Posterior cingulate gyrus (tissue), 11 donors: Measurements from ENCODE around the gene LDLRAD4.
"Not testable (repeated sequence)": the region's sequence is repeated elsewhere in the genome, so short reads cannot be mapped to it uniquely, and the experiment has no call there.

ENCODE experiments used
- DNase-seq, 10 donors: peaks; one replicate each; pipeline versions ENCODE4 v3.0.0 to v3.0.0-alpha.2; 2020 to 2021; ENCODE audit warnings: mixed read lengths in 3 of 10
- intact Hi-C: fragments of 100-400 bp; cut with DNase I; formaldehyde crosslinking; loops from one replicate; pipeline ENCODE4 v1.15.1; 2023

Gene LDLRAD4

DNA sequence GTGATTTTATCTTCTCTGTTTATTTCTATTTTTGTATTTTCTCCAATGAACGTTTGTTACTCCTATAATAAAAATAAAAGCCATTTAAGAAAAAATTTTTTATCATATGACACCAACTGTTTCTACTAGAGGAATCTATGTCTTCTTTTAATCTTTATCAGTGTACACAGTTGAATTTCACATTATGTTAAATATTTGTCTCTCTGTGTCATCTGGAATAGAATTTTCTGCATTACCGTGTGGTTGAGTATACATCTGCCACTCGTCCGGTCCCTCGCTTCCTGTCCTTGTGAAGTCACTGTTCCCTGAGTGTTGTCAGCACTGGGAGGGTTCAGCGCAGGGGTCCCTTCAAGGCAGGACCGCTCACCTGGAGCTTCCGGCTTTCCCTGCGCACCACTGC is 99.2 kb downstream of the LDLRAD4 start:
- intact Hi-C loops = no loop called here
- no peak for DNase-seq

DNA sequence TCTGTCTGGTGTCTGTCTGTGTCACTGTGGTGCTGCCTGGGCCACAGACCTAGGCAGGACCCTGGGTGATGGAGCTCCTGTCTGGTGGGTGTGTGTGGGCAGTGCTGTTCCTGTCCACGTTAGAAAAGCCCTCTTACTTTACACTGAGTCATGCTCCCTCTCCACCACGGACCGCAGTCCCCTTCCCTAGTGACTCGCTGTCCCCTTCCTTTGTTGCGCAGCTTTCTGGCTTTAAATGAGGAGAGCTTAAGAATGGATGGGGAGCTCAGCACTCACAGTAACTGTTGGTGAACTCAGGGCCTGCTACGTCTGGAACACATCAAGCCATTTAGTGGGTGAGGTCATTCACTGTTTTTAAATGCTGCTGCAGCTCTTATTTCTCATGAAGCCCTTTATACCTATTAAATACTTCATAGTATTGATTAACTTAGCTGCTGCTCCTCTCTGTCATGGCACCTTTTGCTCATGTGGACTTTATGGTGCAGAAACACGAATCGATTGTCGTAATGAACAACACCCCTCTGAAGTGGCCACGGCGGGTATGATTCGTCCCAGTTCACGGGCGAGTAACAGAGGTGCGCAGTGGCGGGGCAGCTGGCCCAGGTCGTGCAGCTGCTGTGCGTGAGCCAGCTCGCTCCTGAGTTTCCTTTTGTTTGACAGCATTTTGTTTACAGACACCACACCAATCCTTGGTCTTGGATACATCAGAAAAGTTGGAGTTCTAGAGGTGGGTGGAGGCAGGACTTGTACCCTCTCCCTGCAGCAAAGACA is 100.4 kb downstream of the LDLRAD4 start:
- DNase-seq = no peak
- intact Hi-C loops = no loop called here

DNA sequence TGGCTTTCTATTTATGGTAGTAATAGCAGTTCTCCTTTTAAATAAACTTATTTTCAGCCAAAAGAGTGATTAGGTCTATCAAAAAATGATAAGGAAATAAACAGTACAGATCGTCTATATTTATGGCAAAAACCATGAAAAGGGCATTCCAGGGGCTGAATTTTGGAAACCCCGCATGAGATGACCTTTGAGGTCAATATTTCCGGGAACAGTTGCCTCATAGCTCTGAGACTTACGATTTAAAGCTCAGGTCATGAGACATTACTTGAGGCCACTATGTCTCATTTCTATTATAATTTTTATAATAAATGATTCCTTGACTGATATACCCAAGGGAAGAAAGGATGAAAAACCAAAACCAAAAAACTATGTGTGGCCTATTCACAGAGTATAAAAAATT is 101.1 kb downstream of the LDLRAD4 start:
- intact Hi-C loops = no loop called here
- no peak for DNase-seq

DNA sequence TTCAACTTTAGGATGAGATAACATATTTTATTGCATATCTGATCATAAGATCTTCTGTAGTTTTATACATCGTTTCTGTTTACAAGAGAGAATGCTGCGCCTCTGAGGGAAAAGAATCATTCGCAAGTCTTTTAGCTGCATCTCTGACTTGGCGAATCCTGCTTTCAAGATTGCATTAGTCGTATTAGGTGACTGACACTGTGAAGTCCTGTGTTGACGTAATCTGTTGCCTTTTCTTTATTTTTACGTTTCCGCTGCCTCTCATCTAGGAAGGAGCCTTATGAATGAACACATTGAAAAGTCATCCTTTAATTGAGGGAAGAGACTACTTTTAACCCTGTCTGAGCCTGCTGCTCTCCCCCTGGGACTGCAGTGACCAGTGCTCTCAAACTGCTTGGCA is 101.5 kb downstream of the LDLRAD4 start:
- intact Hi-C loops = no loop called here
- DNase-seq = no peak

DNA sequence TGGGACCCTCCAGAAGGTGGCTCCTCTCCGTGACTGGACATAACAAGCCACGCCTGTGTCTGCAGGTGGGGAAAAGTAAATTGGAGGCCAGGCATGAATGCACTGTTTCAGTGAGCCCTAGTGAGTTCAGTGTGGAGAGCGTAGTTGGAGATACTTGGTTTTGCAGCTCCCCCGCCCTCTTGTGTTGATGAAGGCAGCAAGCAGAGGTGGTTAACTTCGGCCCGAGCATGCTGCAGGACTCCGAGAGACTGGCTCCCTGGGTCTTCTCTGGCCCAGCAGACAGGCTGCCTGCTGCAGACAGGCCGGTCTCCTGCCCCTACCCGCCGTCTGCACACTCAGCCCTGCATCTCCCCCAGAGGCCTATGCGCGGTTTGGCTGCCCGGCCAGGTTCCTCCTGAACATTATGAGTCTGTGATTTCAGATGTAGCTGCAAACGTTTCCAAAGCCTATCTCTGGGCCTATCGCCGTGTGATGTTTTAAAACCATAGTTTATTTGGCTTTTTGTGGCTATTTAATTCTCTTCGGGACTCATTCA is 102.4 kb downstream of the LDLRAD4 start:
- DNase-seq = no peak
- intact Hi-C loops = no loop called here

DNA sequence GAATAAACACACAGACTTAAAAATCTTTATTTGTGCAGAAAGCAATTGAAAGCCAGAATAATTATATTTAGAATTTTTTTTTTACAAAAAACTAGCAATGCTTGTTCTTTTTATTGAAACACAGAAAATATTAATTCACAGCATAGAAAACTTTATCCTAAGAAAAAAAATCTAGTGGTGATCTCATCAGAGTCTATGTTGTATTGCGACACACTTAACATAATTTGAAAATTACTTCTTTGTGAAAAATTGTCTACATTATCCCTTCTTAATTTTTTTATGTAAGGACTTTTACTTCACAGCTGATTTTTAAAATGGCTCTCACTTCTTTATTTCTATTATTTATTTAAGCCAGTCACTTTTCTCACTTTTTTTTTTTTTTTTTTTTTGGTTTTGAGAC is 103.4 kb downstream of the LDLRAD4 start:
- no peak for DNase-seq
- intact Hi-C loops = no loop called here

DNA sequence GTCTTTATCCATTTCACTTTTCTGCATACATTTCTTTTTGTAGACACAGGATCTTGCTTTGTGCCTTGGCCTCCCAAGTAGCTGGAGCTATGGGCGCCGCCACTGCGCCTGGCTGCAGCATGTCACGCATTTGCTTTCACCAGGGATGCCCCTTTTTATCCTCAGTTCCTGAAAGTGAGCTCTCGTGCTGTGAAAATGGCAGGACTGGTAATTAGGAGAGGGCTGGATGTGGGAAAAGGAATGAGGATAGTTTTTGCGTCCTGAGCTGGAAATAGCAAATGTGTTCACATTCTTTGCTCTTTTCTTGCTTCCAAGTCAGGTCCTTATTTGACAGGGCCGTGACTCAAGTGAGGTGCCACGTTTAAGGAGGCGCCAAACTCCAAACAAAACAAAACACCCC is 104.6 kb downstream of the LDLRAD4 start:
- DNase-seq = no peak
- intact Hi-C loops = no loop called here

DNA sequence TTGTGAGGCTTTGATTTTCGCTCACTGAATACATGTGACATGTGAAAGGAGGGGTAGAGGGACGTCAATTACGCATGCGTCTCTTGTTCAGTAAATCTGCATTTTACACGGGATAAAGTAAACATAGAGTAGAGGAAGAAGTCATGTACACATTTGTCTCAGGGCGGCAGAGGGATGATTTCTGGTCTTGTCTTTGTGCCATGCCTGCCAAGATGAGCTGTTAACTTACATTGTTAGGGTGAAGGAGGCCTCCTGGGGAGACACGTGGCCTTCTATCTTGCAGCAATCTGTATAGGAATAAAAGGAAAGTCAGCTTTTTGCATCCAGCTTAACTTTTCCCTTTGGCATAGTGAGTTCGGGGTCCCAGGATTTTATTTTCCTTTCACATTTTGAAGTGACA is 106.3 kb downstream of the LDLRAD4 start:
- intact Hi-C loops = no loop called here
- DNase-seq = no peak

DNA sequence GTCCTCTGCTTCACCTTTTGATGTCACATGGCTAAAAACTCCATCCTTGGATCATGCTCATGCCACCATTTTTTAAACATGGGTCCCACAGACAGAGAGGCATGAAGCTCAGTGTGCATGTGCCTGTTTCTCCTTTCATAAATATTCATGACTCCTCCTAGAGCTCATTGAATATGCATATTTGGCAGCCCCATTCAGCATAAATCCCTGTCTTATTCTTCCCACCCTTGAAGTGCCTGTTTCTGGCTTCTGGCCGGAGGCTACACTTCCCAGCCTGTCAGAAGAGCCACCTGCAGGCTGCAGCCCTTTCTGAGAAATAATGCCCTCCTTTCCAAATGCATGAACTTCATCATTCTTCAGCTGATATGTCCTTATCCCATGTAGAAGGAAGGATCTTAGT is 109.7 kb downstream of the LDLRAD4 start:
- intact Hi-C loops = no loop called here
- DNase-seq = no peak

DNA sequence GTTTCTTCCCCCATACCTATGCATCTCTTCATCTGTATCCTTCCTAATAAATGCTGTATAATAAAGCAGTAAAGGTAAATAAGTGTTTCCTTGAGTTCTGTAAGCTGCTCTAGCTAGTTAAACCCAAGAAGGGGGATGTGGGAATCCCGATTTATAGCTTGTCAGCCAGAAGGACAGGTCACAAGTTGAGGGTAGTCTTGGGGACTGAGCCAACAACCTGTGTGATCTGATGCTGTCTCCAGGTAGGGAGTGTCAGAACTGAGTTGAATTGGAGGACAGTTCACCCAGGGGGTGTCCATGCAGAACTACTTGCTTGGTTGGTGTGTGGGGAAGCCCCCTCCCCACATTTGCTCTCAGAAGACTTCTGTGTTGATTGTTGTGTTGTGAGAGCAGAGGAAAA is 112.4 kb downstream of the LDLRAD4 start:
- intact Hi-C loops = no loop called here
- DNase-seq = no peak

DNA sequence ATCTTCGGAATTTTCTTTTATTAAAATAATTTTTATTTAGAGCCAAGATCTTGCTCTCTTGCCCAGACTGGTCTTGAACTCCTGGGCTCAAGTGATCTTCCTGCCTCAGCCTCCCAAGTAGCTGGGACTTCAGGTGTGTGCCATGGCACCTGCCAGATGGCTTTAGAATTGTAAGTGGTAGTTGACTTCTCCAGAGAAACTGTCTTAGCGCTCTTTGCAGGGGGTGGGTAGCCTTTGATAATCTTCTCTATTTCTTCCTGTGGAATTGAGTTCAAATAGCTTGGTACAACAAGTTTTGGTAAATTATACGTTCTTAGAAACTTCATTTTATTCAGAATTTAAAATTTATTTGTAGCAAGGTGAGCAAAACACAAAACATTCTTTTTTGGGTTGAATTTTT is 113.3 kb downstream of the LDLRAD4 start:
- no peak for DNase-seq
- intact Hi-C loops = no loop called here

DNA sequence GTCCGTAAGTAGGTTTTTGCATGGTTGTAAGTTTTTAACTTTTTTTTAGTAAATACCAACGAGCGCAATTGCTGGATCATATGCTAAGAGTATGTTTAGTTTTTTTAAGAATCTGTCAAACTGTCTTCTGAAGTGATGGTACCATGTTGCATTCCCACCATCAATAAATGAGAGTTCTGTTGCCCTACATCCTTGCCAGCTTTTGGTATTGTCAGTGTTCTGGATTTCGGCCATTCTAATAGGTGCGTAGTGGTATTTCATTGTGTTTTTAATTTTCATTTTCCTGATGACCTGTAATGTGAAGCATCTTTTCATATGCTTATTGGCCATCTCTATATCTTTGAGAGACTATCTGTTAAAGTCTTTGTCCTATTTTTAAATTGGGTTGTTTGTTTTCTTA is 114.3 kb downstream of the LDLRAD4 start:
- intact Hi-C loops = no loop called here
- DNase-seq = no peak

DNA sequence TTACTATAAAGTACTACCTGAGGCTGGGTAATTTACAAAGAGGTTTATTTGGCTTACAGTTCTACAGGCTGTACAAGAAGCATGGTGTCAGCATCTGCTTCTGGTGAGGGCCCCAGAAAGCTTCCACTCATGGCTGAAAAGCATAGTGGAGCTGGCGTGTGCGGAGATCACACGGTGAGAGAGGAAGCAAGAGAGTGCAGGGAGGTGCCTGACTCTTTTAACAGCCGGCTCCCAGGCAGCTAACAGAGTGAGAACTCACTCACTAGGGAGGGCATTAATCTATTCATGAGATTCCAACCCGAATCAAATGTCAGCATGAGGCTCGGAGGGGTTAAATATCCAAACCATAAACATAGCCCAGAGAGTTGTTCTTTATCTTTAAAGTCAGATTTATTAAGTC is 117.3 kb downstream of the LDLRAD4 start:
- DNase-seq = no peak
- intact Hi-C loops = no loop called here

DNA sequence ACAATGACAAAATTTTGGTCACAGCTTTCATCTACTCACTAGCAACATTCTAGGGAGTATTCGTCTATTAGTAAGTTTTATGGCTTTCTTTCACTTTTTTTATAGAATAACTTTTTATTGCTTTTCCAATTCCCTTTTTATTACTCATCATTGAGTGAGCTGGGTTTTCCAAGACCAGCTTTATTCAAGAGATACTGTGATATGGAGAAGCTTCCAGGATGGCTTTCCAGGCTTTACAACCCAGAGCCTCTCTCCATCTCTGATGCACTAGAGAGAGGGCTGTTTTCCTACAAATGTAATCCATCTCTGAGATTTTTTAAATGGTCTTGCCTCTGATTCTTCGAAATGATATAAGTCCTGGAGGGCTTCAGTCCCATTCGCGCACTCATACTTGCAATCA is 118.3 kb downstream of the LDLRAD4 start:
- intact Hi-C loops = no loop called here
- no peak for DNase-seq

DNA sequence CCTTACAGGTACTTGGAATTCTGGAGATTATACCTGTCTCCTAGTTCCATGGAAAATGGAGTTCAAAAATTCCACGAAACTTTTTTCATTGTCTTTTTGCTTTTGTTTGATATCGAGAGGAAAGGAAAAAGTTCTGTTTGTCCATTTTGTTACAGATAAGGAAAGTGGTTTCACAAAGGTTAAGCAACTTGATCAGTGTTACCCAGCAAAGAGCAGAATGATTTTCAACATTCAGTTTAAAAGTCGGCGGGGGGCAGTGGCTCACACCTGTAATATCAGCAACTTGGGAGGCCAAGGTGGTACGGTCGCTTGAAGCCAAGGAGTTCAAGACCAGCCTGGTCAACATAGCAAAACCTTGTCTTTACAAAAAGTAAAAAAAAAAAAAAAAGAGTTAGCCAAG is 118.8 kb downstream of the LDLRAD4 start:
- DNase-seq = no peak
- intact Hi-C loops = no loop called here

DNA sequence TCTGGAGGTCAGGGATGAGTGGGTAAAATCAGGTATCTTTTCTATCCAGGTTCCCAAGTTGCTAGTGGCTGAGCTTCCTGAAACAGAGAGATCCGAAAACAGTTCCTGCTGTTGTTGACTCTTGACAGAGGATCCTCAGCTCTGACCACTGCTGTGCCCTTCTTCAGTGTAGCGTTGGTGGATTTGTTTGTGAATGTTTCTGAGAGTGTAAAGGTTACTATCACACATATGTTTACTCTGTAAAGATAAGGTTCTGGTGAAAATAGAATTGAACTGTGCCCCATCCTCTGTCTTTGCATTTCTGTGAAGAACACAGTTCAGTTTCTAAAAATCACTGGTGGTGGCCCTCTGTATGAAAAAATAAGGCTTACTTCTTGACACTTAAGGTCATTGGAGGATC is 119.8 kb downstream of the LDLRAD4 start:
- DNase-seq = no peak
- intact Hi-C loops = no loop called here

DNA sequence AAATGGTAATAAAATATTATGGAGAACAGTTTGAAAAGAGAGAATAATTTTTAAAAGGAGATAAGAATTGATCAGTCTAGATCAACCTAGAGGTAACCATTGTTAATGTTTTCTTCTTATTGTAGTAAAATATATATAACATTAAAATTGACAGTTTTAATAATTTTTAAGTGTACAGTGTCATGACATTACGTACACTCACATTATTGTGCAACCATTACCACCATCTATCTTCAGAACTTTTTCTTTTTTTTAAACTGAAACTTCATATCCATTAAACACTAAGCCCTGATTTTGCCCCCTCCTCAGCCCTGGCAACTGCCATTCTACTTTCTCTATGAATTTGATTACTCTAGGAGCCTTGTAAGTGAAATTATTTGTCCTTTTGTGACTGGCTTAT is 121.1 kb downstream of the LDLRAD4 start:
- intact Hi-C loops = no loop called here
- DNase-seq = no peak

DNA sequence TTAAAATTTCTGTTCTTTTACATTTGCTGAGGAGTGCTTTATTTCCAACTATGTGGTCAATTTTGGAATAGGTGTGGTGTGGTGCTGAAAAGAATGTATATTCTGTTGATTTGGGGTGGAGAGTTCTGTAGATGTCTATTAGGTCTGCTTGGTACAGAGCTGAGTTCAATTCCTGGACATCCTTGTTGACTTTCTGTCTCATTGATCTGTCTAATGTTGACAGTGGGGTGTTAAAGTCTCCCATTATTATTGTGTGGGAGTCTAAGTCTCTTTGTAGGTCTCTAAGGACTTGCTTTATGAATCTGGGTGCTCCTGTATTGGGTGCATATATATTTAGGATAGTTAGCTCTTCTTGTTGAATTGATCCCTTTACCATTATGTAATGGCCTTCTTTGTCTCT is 127.9 kb downstream of the LDLRAD4 start:
- intact Hi-C loops, DNase-seq: not testable (repeated sequence)

DNA sequence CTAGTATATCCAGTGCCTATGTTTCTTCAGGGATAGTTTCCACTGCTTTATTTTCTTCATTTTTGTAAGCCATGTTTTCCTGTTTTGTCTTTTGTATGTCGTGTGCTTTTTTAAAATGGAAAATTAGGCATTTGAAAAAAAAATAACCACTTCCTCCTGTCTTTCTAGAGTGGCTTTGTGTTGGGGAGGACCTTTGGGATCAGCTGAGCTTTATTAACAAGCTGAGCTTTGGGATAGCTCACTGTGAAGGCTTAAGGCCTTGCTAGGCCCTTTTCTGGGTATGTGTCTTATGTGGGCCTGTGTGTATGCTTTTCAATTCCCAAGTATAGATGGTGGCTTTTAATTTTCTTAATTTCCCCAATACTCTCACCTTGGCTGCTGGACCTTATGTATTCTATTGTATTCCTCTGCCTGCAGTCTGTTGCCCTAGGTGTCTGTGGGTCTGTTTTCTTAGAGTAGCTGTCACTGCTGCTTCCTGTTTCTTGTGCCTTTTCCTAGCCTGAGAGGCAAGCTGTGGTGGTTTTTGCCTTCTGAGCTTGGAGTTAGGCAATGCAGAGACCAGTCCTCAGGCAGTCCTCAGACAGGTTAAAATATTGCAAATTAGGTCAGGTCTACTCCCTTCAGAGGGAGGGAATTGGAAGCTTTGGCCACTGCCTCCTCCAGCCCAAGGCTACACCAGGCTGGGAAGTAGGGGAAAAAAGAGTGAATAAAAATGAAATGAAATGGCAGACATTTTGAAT is 134.7 kb downstream of the LDLRAD4 start:
- DNase-seq = no peak

DNA sequence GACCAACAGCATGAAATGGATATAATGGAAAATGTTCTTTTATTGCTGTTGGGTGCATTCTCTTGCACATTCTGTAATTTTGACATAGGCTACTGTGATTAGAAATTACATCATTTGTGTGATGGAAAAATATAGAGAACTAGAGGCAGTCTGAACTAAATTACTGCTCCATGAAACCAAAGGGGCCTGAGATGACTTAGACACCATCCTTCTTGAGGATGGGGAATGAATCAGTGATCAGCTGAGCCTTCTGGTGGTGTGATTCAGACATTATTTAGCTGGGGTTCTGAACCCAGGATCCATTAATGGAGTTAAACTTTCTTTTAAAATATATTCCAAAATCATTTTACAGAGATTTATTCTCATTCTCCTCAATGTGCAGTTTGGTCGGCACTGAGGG is 135.8 kb downstream of the LDLRAD4 start:
- no peak for DNase-seq
- intact Hi-C loops = no loop called here

More for the DNA sequence above, 134.7 kb downstream of the LDLRAD4 start:
- intact Hi-C loops = no loop called here

DNA sequence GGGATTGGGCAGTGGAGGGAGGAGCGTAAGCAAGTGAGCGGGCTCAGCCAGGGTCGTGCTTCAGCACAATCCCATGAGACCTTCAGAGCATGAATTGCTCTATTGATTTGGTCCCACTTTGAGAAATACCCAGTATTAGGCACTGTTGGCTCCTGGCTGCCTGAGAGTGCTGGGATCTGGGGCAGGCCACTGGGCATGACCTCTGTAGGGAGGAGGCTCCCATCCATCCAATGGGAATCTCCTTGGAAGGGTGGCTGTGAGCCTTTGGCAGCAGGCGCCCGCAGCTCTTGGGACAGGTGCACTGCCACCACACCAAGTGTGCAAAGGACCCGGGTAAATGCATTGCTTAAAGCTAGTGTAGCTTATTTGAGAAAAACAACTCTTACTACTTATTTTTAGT is 137.5 kb downstream of the LDLRAD4 start:
- no peak for DNase-seq
- intact Hi-C loops = no loop called here

DNA sequence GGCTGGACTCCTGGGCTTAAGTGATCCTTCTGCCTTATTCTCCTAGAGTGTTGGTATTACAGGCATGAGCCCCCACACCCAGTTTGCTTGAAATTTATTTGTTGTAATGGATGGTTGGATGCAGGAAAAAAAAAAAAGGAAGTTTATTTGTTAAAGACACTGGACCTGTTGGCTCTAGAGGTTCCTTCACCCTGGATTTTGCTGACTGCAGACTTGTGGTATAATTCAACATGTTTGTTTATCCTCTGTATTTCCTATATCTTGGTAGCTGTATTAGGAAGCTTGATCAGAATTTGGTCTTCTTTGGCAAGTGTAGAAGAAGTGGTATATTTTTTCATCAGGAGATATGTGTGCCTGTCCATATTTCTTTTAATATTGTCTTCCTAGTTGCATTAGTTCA is 138.7 kb downstream of the LDLRAD4 start:
- DNase-seq = no peak
- intact Hi-C loops = no loop called here
